Panc1 (cell line): ENCODE results near the gene C1orf115. TPM values are rescaled to one million over a fixed set of nuclear protein-coding genes. Genes with fewer than 3 reads are reported as not detected.

Source experiments
- ATAC-seq: fragments of 200-7000 bp; cut with Tn5 transposase; 2 replicates; pipeline ENCODE4 v1.9.1; 2020; ENCODE audit warnings: mild to moderate bottlenecking, moderate library complexity
- BruUV-seq: library from RNA; stranded (reverse); fragments of 400-500 nt; replicated peaks from 2 replicates; lab custom pipeline; 2021; lab: Mats Ljungman, UMichigan
- CTCF ChIA-PET: fragments of 300-600 bp; sonication (Branson Sonifier 250); formaldehyde crosslinking; loops from one replicate; lab custom pipeline; 2022; ENCODE audit warnings: antibody characterized with exemption; lab: Charles Lee
- POLR2A ChIA-PET: fragments of 300-600 bp; sonication (Branson Sonifier 250); formaldehyde crosslinking; loops from one replicate; lab custom pipeline; 2022; ENCODE audit warnings: antibody characterized with exemption; lab: Charles Lee
- DNase-seq: peaks from one replicate; pipeline ENCODE4 v3.0.0-alpha.2; 2010; ENCODE audit warnings: low read depth, low spot score
- H3K27ac ChIP-seq: 2 replicates; pipeline ENCODE4 v1.5.1; 2011; ENCODE audit warnings: mild to moderate bottlenecking, low read length, inconsistent platforms
- H3K27me3 ChIP-seq: fragments of 200-500 bp; sonication (Bioruptor generic); 2 replicates; pipeline ENCODE4 v1.6.0; 2014; ENCODE audit warnings: low read length, inconsistent platforms; ENCODE audit not compliant: control insufficient read depth, insufficient read depth
- H3K36me3 ChIP-seq: fragments of 200-500 bp; sonication (Bioruptor generic); 2 replicates; pipeline ENCODE4 v1.5.1; 2014; ENCODE audit warnings: inconsistent platforms, mild to moderate bottlenecking, low read length, moderate library complexity; ENCODE audit not compliant: control insufficient read depth, insufficient read depth
- H3K4me1 ChIP-seq: 2 replicates; pipeline ENCODE4 v1.5.1; 2011; ENCODE audit warnings: inconsistent platforms, mild to moderate bottlenecking, low read length, moderate library complexity; ENCODE audit not compliant: control insufficient read depth, insufficient read depth
- H3K4me3 ChIP-seq, 2 experiments: 2 replicates each; pipeline ENCODE4 v1.5.1; 2011 to 2012; ENCODE audit warnings: low read depth in 2 of 2, low read length in 2 of 2, mild to moderate bottlenecking in 2 of 2, inconsistent platforms in 1 of 2, moderate library complexity in 1 of 2
- H3K9me3 ChIP-seq: fragments of 200-500 bp; sonication (Bioruptor generic); 2 replicates; pipeline ENCODE4 v1.5.1; 2014; ENCODE audit warnings: low read depth, mild to moderate bottlenecking, inconsistent platforms, low read length, moderate library complexity; ENCODE audit not compliant: control insufficient read depth, insufficient read depth
- CTCF ChIP-seq: fragments of 450-650 bp; IDR thresholded peaks from 2 replicates; pipeline ENCODE4 v1.5.1; 2017; ENCODE audit warnings: mild to moderate bottlenecking
- POLR2AphosphoS5 ChIP-seq: IDR thresholded peaks from 2 replicates; pipeline ENCODE4 v1.6.1; 2012; ENCODE audit warnings: mild to moderate bottlenecking, low read depth, low read length, moderate library complexity
- SIN3A ChIP-seq: IDR thresholded peaks from 2 replicates; pipeline ENCODE4 v1.6.1; 2012; ENCODE audit warnings: low read depth, mild to moderate bottlenecking, low read length, moderate library complexity, borderline replicate concordance; ENCODE audit not compliant: insufficient read depth
- TCF7L2 ChIP-seq: IDR thresholded peaks from 2 replicates; pipeline ENCODE4 v1.6.1; 2011; ENCODE audit warnings: mild to moderate bottlenecking, low read depth, low read length, inconsistent platforms
- in situ Hi-C: cut with HindIII; loops from 2 replicates; pipeline ENCODE4 v1.10.0; 2016; ENCODE audit warnings: low sequenced_read_pairs, low pct_unique_long_range_greater_than_20kb
- intact Hi-C: fragments of 100-400 bp; cut with micrococcal nuclease; formaldehyde crosslinking; loops from one replicate; pipeline ENCODE4 v1.10.0; 2022; ENCODE audit not compliant: unreplicated experiment
- total RNA-seq: library from RNA; stranded (reverse); gene quantifications from one replicate; pipeline ENCODE4 v1.2.1, GENCODE V29; 2021; ENCODE audit not compliant: unreplicated experiment
- TF ChIP-seq, protein P1 (sequence below), 2 experiments: IDR thresholded peaks; 2 replicates each; pipeline ENCODE4 v1.6.1; 2011 to 2012; ENCODE audit warnings: low read depth in 2 of 2, control low read depth in 1 of 2, low read length in 1 of 2, mild to moderate bottlenecking in 1 of 2, moderate library complexity in 1 of 2; ENCODE audit not compliant: insufficient read depth in 1 of 2

Gene C1orf115
- total RNA-seq, 1 experiment from 2014 or later, result 3.9 TPM

DNA sequence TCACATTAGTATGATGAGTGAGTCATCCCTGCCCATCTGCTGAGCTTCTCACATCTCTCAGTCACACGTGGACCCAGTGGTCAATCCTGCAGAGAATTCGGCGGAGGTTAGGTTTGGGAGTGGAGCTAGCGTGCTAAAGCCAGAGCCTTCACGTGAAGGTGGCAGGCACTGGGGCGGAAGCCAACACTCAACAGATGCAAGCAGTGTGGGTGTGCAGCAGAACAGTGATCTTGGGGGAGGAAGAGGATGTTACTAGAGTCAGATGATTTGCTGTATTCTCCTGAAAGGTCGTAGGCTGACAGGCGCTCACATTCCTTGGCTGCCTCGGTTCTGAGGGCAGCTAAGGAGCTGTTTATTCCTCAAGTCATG lies 6.7 kb downstream of the C1orf115 start:
- Histone ChIP-seq H3K36me3 (no peaks in the 10 kb centered on the region), H3K9me3 (no peaks in the 10 kb centered on the region), H3K27ac (no peak overlapping the region), H3K4me3 (no peak overlapping the region), H3K4me1 (no peaks in the 10 kb centered on the region), H3K27me3 (no peaks in the 10 kb centered on the region; the same call in 1 of the 2 replicates)
- ChIA-PET POLR2A (no interaction called here), CTCF (no interaction called here)
- no TSS peak for BruUV-seq
- intact Hi-C loops, result no loop called here
- ATAC-seq (no peak), DNase-seq (no peak)
- in situ Hi-C loops, result no loop called here
- no peak for TF ChIP-seq TCF7L2
- no peak for TF ChIP-seq POLR2AphosphoS5
- no peak for TF ChIP-seq SIN3A
- TF ChIP-seq, protein P1, sequence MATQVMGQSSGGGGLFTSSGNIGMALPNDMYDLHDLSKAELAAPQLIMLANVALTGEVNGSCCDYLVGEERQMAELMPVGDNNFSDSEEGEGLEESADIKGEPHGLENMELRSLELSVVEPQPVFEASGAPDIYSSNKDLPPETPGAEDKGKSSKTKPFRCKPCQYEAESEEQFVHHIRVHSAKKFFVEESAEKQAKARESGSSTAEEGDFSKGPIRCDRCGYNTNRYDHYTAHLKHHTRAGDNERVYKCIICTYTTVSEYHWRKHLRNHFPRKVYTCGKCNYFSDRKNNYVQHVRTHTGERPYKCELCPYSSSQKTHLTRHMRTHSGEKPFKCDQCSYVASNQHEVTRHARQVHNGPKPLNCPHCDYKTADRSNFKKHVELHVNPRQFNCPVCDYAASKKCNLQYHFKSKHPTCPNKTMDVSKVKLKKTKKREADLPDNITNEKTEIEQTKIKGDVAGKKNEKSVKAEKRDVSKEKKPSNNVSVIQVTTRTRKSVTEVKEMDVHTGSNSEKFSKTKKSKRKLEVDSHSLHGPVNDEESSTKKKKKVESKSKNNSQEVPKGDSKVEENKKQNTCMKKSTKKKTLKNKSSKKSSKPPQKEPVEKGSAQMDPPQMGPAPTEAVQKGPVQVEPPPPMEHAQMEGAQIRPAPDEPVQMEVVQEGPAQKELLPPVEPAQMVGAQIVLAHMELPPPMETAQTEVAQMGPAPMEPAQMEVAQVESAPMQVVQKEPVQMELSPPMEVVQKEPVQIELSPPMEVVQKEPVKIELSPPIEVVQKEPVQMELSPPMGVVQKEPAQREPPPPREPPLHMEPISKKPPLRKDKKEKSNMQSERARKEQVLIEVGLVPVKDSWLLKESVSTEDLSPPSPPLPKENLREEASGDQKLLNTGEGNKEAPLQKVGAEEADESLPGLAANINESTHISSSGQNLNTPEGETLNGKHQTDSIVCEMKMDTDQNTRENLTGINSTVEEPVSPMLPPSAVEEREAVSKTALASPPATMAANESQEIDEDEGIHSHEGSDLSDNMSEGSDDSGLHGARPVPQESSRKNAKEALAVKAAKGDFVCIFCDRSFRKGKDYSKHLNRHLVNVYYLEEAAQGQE (IDR thresholded peaks at IDR 0.05; ENCODE audit: insufficient read depth in 1 of 2, low read depth in 2 of 2, low read length in 1 of 2), result no peak
- no peak for TF ChIP-seq CTCF

DNA sequence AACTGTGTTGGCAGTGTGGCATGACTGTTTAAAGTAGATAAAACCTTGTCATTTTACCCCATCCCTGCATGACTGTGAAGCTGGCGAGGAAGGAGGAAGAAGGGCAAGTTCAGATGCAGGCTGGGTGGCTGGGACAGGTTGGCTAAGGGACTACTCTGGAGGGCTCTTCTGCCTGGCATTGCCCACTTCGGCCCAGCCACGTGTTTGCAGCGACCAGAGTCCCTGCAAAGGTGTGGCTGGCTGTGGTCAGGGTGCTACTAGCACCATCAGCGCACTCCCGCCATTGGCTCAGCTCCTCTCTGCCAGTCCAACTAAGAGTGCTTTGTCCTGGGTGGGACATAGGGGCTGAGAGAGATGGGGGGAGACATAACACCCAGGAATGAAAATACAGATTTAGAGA lies 7.2 kb downstream of the C1orf115 start:
- TF ChIP-seq, protein P1 (IDR thresholded peaks at IDR 0.05; ENCODE audit: insufficient read depth in 1 of 2, low read depth in 2 of 2, low read length in 1 of 2), result no peak
- TF ChIP-seq CTCF, result no peak
- no peak for TF ChIP-seq POLR2AphosphoS5
- no peak for TF ChIP-seq TCF7L2
- TF ChIP-seq SIN3A, result no peak
- no peak overlapping the region for H3K27ac ChIP-seq
- DNase-seq (no peak), ATAC-seq (no peak)
- BruUV-seq, result no TSS peak
- H3K4me1 ChIP-seq, result no peaks in the 10 kb centered on the region
- no peaks in the 10 kb centered on the region for H3K9me3 ChIP-seq
- no peaks in the 10 kb centered on the region for H3K36me3 ChIP-seq
- ChIA-PET POLR2A (no interaction called here), CTCF (interaction anchor here (0.6 kb wide), 1 partner anchor 36 kb away, joined by 5 read pairs; no protein-coding TSS in a partner anchor)
- H3K27me3 ChIP-seq, result no peaks in the 10 kb centered on the region; the same call in 1 of the 2 replicates
- H3K4me3 ChIP-seq, result no peak overlapping the region
- in situ Hi-C loops (no loop called here), intact Hi-C loops (no loop called here)
